ENCODE data around the gene TGM3. TPM values are rescaled to one million over a fixed set of nuclear protein-coding genes. Genes with fewer than 3 reads are reported as not detected.

Gene TGM3
- total and polyA plus RNA-seq, 9 donors: 0.04 to 0.46 (median 0.15) TPM; not detected in 4

- no peaks in the 10 kb centered on the region for H3K9me3 ChIP-seq
- WGBS, 3 donors: 68 to 77% (median 69%) methylated on average over 3 of the region's 3 CpGs
- no peaks in the 10 kb centered on the region for H3K27me3 ChIP-seq
- intact Hi-C loops (cut with DNase I): no loop called here
- no peak for DNase-seq
- H3K36me3 ChIP-seq: no peaks in the 10 kb centered on the region
- no peak overlapping the region for H3K4me3 ChIP-seq
- no peak for TF ChIP-seq EP300 (IDR thresholded peaks at IDR 0.05)
- TF ChIP-seq POLR2A (IDR thresholded peaks at IDR 0.05): no peak
- no peak for TF ChIP-seq CTCF (IDR thresholded peaks at IDR 0.05)
- H3K4me1 ChIP-seq (ENCODE audit: insufficient read depth): no peaks in the 10 kb centered on the region
- H3K27ac ChIP-seq: no peak overlapping the region
Measured at GRCh38 chr20:2313316-2313715, 17.5 kb downstream of the TGM3 start.

- no peaks in the 10 kb centered on the region for H3K36me3 ChIP-seq
- H3K9me3 ChIP-seq: no peaks in the 10 kb centered on the region
- 36 to 46% (median 41%) methylated on average over 8 of the region's 8 CpGs for WGBS, 3 donors
- H3K4me1 ChIP-seq (ENCODE audit: insufficient read depth): no peaks in the 10 kb centered on the region
- H3K4me3 ChIP-seq: no peak overlapping the region
- intact Hi-C loops (cut with DNase I): no loop called here
- H3K27ac ChIP-seq: no peak overlapping the region
- no peak for TF ChIP-seq CTCF (IDR thresholded peaks at IDR 0.05)
- TF ChIP-seq POLR2A (IDR thresholded peaks at IDR 0.05): no peak
- no peak for TF ChIP-seq EP300 (IDR thresholded peaks at IDR 0.05)
- DNase-seq: peak in 1 of 5 donors; percentile 1
- H3K27me3 ChIP-seq: no peaks in the 10 kb centered on the region
Measured at GRCh38 chr20:2314759-2315439, 19.1 kb downstream of the TGM3 start.

GRCh38 chr20:2315440-2315778, 19.6 kb downstream of the TGM3 start:
- Histone ChIP-seq H3K27me3 (no peaks in the 10 kb centered on the region), H3K9me3 (no peaks in the 10 kb centered on the region), H3K36me3 (no peaks in the 10 kb centered on the region), H3K4me1 (ENCODE audit: insufficient read depth) (no peaks in the 10 kb centered on the region), H3K27ac (no peak overlapping the region), H3K4me3 (no peak overlapping the region)
- TF ChIP-seq POLR2A (IDR thresholded peaks at IDR 0.05): no peak
- no peak for TF ChIP-seq EP300 (IDR thresholded peaks at IDR 0.05)
- no peak for TF ChIP-seq CTCF (IDR thresholded peaks at IDR 0.05)
- intact Hi-C loops (cut with DNase I): no loop called here
- 43 to 58% (median 55%) methylated on average over 1 of the region's 1 CpG for WGBS, 3 donors
- DNase-seq: no peak

GRCh38 chr20:2316847-2317495, 21.2 kb downstream of the TGM3 start:
- H3K27ac ChIP-seq: no peak overlapping the region
- no peaks in the 10 kb centered on the region for H3K9me3 ChIP-seq
- peak in 1 of 5 donors; percentile 6 for DNase-seq
- H3K4me1 ChIP-seq (ENCODE audit: insufficient read depth): no peaks in the 10 kb centered on the region
- 84 to 87% (median 84%) methylated on average over 14 of the region's 14 CpGs for WGBS, 3 donors
- no peak for TF ChIP-seq POLR2A (IDR thresholded peaks at IDR 0.05)
- TF ChIP-seq CTCF (IDR thresholded peaks at IDR 0.05): no peak
- no peak for TF ChIP-seq EP300 (IDR thresholded peaks at IDR 0.05)
- no peak overlapping the region for H3K4me3 ChIP-seq
- H3K27me3 ChIP-seq: no peaks in the 10 kb centered on the region
- intact Hi-C loops (cut with DNase I): no loop called here
- no peaks in the 10 kb centered on the region for H3K36me3 ChIP-seq
